ENCODE results near the gene STON2. TPM values are rescaled to one million over a fixed set of nuclear protein-coding genes. Genes with fewer than 3 reads are reported as not detected.

Gene STON2
- total RNA-seq, 1 experiment from 2014 or later, result 0.36 TPM

GRCh38 chr14:81351205-81351604, 48.9 kb downstream of the STON2 start:
- ATAC-seq, result no peak
- no peak for DNase-seq (ENCODE audit: low read depth, low spot score)
- no peaks in the 10 kb centered on the region for H3K9me3 ChIP-seq (ENCODE audit: control insufficient read depth, insufficient read depth, low read depth, low read length)
- H3K27ac ChIP-seq (ENCODE audit: low read length), result no peak overlapping the region
- ChIA-PET POLR2A (no interaction called here), CTCF (no interaction called here)
- TF ChIP-seq CTCF (IDR thresholded peaks at IDR 0.05) (no peak), POLR2AphosphoS5 (IDR thresholded peaks at IDR 0.05; ENCODE audit: low read depth, low read length) (no peak), TCF7L2 (IDR thresholded peaks at IDR 0.05; ENCODE audit: low read depth, low read length) (no peak), SIN3A (IDR thresholded peaks at IDR 0.05; ENCODE audit: borderline replicate concordance, insufficient read depth, low read depth, low read length) (no peak), REST (IDR thresholded peaks at IDR 0.05; ENCODE audit: insufficient read depth in 1 of 2, low read depth in 2 of 2, low read length in 1 of 2) (no peak)
- in situ Hi-C loops (cut with HindIII; ENCODE audit: low pct_unique_long_range_greater_than_20kb, low sequenced_read_pairs), result no loop called here
- BruUV-seq (replicated peaks), result no TSS peak
- no peaks in the 10 kb centered on the region for H3K36me3 ChIP-seq (ENCODE audit: control insufficient read depth, insufficient read depth, low read length)
- no peak overlapping the region for H3K4me3 ChIP-seq (ENCODE audit: low read depth in 2 of 2, low read length in 2 of 2)
- intact Hi-C loops (cut with micrococcal nuclease; ENCODE audit: unreplicated experiment), result no loop called here
- H3K4me1 ChIP-seq (ENCODE audit: control insufficient read depth, insufficient read depth, low read length), result no peaks in the 10 kb centered on the region
- no peaks in the 10 kb centered on the region for H3K27me3 ChIP-seq (ENCODE audit: control insufficient read depth, insufficient read depth, low read length)

- no peak for ATAC-seq
- Histone ChIP-seq H3K4me3 (ENCODE audit: low read depth in 2 of 2, low read length in 2 of 2) (no peak overlapping the region), H3K9me3 (ENCODE audit: control insufficient read depth, insufficient read depth, low read depth, low read length) (no peaks in the 10 kb centered on the region), H3K27me3 (ENCODE audit: control insufficient read depth, insufficient read depth, low read length) (no peaks in the 10 kb centered on the region), H3K36me3 (ENCODE audit: control insufficient read depth, insufficient read depth, low read length) (no peaks in the 10 kb centered on the region), H3K27ac (ENCODE audit: low read length) (no peak overlapping the region), H3K4me1 (ENCODE audit: control insufficient read depth, insufficient read depth, low read length) (no peaks in the 10 kb centered on the region)
- ChIA-PET POLR2A (no interaction called here), CTCF (no interaction called here)
- in situ Hi-C loops (cut with HindIII; ENCODE audit: low pct_unique_long_range_greater_than_20kb, low sequenced_read_pairs), result no loop called here
- intact Hi-C loops (cut with micrococcal nuclease; ENCODE audit: unreplicated experiment), result no loop called here
- DNase-seq (ENCODE audit: low read depth, low spot score), result no peak
- no TSS peak for BruUV-seq (replicated peaks)
- no peak for TF ChIP-seq REST (IDR thresholded peaks at IDR 0.05; ENCODE audit: insufficient read depth in 1 of 2, low read depth in 2 of 2, low read length in 1 of 2)
- TF ChIP-seq TCF7L2 (IDR thresholded peaks at IDR 0.05; ENCODE audit: low read depth, low read length), result no peak
- no peak for TF ChIP-seq CTCF (IDR thresholded peaks at IDR 0.05)
- TF ChIP-seq SIN3A (IDR thresholded peaks at IDR 0.05; ENCODE audit: borderline replicate concordance, insufficient read depth, low read depth, low read length), result no peak
- TF ChIP-seq POLR2AphosphoS5 (IDR thresholded peaks at IDR 0.05; ENCODE audit: low read depth, low read length), result no peak
Observed at GRCh38 chr14:81350344-81351130, 49.6 kb downstream of the STON2 start.
